ENCODE measurements around the gene ZNF19.

GRCh38 chr16:71492786-71493185 lies 3.7 kb upstream of the ZNF19 start:
- no peak for TF ChIP-seq CTCF (IDR thresholded peaks at IDR 0.05)
- TF ChIP-seq POLR2A (IDR thresholded peaks at IDR 0.05), result no peak

All from body of pancreas (tissue), 4 donors.